Measurements from ENCODE around the gene DRC7. TPM values are rescaled to one million over a fixed set of nuclear protein-coding genes. Genes with fewer than 3 reads are reported as not detected.
A peak's percentile ranks its signal among the peaks of the same experiment; 100 is the strongest.

Gene DRC7
- total RNA-seq, 4 donors from 2014 or later: not detected

DNA sequence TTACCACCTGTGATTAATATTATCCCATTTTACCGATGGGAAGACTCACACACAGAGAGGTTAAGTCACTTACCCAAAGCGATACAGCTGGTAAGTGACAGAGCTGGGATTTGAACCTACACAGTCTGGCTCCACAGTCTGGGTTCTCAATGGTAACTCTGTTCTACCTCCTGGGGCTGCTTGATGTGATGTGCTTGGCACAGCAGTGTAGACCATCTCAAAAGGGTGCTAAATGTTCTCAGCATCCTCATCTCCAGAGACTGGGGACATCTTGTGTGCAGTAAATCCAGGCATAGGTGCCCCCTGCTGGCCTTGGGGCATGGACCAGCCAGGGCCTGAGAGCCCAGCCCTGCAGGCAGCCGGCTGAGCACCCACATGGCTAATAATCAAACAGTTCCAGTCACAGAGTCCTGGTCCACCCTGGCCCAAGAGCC is 25.6 kb downstream of the DRC7 start:
- TF ChIP-seq, protein P1, sequence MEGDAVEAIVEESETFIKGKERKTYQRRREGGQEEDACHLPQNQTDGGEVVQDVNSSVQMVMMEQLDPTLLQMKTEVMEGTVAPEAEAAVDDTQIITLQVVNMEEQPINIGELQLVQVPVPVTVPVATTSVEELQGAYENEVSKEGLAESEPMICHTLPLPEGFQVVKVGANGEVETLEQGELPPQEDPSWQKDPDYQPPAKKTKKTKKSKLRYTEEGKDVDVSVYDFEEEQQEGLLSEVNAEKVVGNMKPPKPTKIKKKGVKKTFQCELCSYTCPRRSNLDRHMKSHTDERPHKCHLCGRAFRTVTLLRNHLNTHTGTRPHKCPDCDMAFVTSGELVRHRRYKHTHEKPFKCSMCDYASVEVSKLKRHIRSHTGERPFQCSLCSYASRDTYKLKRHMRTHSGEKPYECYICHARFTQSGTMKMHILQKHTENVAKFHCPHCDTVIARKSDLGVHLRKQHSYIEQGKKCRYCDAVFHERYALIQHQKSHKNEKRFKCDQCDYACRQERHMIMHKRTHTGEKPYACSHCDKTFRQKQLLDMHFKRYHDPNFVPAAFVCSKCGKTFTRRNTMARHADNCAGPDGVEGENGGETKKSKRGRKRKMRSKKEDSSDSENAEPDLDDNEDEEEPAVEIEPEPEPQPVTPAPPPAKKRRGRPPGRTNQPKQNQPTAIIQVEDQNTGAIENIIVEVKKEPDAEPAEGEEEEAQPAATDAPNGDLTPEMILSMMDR (IDR thresholded peaks at IDR 0.05): peak in 4 of 6 experiments; percentile 26 to 55 (median 50)
- TF ChIP-seq POLR2A (IDR thresholded peaks at IDR 0.05): no peak
- Histone ChIP-seq H3K4me3 (no peak overlapping the region), H3K27ac (no peak overlapping the region), H3K9me3 (no peaks in the 10 kb centered on the region), H3K4me1 (no peaks in the 10 kb centered on the region), H3K36me3 (no peaks in the 10 kb centered on the region), H3K27me3 (no peaks in the 10 kb centered on the region)
- peak; percentile 27 to 67 (median 64) for DNase-seq

DNA sequence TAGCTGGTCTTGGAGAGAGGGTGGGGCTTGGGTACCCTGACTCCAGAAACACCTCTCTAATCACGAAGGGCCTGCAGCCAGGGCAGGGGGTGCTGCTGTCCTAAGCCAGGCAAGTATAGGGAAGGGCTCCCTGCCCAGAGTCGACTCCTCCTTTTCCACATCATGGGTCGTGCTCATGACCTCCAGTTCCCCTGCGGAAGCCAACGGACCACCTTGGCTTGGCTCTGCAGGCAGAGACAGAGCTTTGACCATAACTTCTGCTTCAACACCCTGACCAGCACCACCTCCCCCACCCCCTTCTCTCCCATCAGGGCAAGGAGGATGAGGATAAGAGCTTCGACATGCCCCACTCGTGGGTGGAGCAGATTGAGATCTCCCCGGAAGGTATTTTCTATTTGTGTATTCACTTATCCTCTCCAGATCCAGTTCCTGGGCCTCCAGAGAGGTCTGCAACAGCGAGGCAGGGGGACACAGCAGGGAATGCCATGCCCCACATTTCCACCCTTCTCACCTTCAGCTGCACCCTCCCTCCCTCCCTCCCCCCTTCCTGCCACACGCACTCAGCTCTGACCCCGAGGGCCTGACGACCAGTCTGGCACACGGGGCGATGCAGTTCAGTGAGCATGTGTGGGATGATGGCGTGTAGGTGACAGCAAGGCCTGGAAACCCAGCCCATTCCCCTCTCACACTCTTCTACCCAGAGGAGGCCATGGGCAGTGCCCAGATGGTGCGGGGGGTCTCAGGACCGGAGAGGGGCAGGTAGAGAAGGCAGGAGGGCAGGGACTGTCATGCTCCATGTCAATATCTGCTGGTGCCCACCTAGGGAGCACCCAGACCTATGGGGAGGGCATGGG is 27.0 kb downstream of the DRC7 start:
- peak in 1 of 3 donors; percentile 29 for DNase-seq
- Histone ChIP-seq H3K36me3 (no peaks in the 10 kb centered on the region), H3K9me3 (no peaks in the 10 kb centered on the region), H3K27me3 (no peaks in the 10 kb centered on the region), H3K4me3 (no peak overlapping the region), H3K4me1 (no peaks in the 10 kb centered on the region), H3K27ac (no peak overlapping the region)
- TF ChIP-seq, protein P1 (IDR thresholded peaks at IDR 0.05): no peak
- TF ChIP-seq POLR2A (IDR thresholded peaks at IDR 0.05): no peak

DNA sequence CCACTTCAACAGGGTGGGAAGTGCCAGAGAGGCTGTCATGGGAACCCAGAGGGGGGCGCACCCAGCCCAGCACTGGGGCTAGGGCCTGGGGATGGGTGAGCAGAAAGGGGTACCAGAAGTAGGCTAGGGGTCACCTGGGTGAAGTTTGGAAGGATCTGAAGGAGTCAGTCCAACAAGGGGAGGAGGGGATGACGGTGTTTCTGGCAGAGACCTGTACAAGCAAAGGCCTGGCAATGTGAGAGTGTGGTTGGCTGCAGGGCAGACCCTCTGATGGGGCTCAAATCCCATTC is 27.5 kb downstream of the DRC7 start:
- Histone ChIP-seq H3K9me3 (no peaks in the 10 kb centered on the region), H3K36me3 (no peaks in the 10 kb centered on the region), H3K27me3 (no peaks in the 10 kb centered on the region), H3K27ac (no peak overlapping the region), H3K4me1 (no peaks in the 10 kb centered on the region), H3K4me3 (no peak overlapping the region)
- peak in 1 of 3 donors; percentile 30 for DNase-seq
- TF ChIP-seq, protein P1 (IDR thresholded peaks at IDR 0.05): no peak
- TF ChIP-seq POLR2A (IDR thresholded peaks at IDR 0.05): no peak

DNA sequence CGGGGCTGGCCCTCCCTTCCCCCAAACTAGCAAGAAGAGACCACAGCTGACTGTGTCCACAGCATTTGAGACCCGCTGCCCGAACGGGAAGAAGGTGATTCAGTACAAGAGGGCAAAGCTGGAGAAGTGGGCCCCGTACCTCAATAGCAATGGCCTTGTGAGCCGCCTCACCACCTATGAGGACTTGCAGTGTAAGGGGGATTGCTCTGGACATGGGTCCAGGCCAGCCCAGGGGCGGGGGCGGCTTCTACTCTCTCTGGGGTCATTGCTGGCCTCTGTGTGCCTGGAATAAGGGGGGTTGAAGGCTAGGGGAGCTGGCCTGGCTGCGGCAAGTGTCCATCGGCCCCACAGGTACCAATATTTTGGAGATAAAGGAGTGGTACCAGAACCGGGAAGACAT is 28.0 kb downstream of the DRC7 start:
- no peaks in the 10 kb centered on the region for H3K36me3 ChIP-seq

DNA sequence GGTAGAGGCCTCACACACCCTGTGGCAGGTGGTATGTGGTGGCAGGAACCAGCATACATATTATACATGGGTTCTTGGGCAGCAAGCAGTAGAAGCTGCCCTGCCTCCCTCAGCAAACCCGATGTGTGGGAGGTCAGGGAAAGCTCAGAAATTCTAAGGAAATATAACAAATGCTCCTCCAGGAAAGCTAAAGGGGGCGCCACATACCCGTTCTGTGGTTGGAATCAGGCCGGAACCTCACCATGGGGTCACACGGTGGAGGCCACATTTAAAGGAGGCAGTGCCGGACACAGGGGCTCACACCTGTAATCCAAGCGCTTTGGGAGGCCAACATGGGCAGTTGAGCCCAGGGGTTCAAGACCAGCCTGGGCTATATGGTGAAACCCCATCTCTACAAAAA is 28.6 kb downstream of the DRC7 start:
- TF ChIP-seq, protein P1 (IDR thresholded peaks at IDR 0.05): peak in 4 of 6 experiments; percentile 5 to 19 (median 14)
- TF ChIP-seq POLR2A (IDR thresholded peaks at IDR 0.05): no peak
- no peaks in the 10 kb centered on the region for H3K9me3 ChIP-seq
- H3K4me3 ChIP-seq: no peak overlapping the region
- H3K27ac ChIP-seq: no peak overlapping the region
- DNase-seq: peak in 1 of 3 donors; percentile 24
- no peaks in the 10 kb centered on the region for H3K4me1 ChIP-seq
- H3K27me3 ChIP-seq: no peaks in the 10 kb centered on the region
- no peaks in the 10 kb centered on the region for H3K36me3 ChIP-seq

More for the DNA sequence above, 28.0 kb downstream of the DRC7 start:
- H3K4me1 ChIP-seq: no peaks in the 10 kb centered on the region
- H3K27me3 ChIP-seq: no peaks in the 10 kb centered on the region
- H3K9me3 ChIP-seq: no peaks in the 10 kb centered on the region
- TF ChIP-seq POLR2A (IDR thresholded peaks at IDR 0.05): no peak
- TF ChIP-seq, protein P1 (IDR thresholded peaks at IDR 0.05): no peak
- H3K4me3 ChIP-seq: no peak overlapping the region
- H3K27ac ChIP-seq: no peak overlapping the region
- peak in 1 of 3 donors; percentile 26 for DNase-seq

Data from Peyer's patch (tissue), 4 donors.